ENCODE results near the gene EPB42.

EPB42 gene

DNA sequence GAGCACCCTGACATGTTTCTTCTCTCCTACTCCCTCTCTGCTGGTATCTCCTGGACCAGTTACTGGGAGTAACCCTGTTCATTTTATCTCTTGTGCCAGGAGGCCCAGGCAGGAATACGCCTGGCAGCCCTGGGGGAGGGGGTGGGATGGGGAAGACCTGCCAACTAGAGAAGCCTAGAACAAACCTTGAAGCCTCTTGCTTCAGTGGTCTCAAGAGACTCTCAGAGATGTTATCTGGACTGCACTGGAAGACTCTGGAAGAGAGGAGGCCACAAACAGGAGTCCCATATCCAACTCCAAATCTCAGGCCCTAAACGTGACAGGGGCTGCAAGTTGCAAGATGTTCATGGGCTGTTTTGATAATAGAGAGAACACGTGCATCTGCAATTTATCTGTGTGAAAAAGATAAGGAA, at the start of gene EPB42:
EPB42 (minus strand) TSS at position 28 of the 413 bp plus-strand sequence. CDS start 193 bp downstream, outside the sequence.
- no peak for DNase-seq (ENCODE audit: low spot score)

DNA sequence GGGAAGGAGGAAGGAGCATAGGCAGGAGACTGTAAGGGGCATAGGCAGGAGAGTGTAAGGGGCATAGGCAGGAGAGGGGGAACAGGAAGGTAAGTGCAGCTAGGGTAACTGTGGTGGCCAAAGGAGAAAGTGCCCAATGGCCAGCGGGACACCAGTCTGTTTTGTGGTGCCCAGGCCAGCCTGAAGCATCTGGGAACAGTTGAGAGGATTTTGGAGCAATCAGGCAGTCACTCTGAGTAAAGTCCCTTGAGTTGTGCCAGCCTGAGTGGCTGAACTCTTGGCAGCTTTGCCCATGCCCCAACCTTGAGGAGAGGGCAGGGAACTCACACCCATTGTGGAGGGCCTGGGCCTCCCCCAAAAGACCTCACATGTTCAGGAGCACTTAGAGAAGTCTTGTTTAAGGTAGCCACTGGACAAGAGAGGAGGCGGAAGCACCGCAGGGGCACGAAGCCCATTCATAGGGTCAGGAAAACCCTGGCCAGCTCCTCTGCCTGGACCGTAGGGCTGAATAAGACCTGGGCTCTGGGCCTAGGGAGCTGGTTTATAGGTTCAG, 49.4 kb upstream of the EPB42 start:
- no peak for DNase-seq (ENCODE audit: low spot score)

DNA sequence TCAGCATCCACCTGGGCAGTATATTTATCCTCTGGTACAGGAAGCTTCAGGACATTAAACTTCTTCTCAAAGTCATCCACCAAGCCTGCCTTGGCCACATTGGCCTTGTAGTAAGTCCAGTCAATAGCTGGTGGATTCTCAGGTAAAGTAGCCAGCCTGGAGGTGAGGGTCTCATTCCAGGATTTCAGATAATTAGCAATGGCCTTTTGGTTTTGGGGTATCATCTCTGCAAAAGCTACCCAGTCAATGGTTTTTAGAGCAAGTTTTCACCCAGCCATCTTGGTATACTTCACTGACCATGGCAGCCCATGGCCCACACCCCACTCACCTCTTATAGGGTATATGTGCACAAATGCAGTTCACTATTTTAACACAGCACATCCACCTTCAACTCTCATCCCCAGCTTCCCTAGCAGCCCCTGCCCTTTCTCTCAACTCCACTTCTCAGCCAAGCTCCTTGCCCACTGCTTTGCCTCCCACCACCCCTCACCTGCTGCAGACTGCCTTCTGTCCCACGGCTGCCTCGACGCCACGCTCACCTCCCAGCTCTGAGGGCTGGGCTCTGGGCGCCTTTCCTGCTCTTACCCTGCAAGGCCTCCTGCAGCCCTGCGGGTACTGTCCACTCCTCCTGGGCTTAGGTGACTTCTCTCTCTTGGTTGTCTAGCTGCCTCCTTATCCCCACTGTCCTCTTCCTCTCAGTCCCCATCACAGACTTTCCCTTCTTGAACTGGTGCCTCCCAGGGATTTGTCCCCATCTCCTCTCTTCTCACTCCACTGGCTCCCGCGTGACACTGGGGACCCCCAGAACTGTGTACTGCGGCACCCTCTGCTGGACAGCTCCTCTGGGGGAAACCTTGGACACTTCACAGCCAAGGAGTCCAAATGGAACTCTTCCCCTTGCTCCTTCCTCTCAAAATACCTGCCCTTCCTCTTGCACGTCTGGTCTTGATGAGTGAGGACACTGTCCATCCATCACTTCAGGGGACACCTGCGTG, 47.6 kb upstream of the EPB42 start:
- DNase-seq (ENCODE audit: low spot score), result no peak

DNA sequence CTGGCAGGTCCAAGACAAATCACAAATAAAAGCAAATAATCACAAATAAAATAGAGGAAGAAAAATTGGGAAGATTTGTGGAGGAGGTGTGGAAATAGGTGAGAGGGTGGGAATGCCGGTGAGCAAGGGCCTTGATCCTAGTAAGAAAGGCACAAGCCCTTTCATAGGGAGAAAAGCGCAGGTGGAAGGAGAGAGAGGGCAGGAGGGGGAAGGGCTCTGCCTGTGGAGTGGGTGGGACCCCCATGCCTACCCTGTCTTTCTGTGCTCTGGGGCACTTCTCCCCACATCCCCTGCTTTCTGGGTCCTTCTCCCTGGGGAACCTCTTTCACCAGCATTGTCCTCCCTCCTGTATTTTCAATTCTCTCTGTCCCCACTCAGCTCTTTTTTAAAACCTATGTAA, 46.6 kb upstream of the EPB42 start:
- DNase-seq (ENCODE audit: low spot score), result no peak

DNA sequence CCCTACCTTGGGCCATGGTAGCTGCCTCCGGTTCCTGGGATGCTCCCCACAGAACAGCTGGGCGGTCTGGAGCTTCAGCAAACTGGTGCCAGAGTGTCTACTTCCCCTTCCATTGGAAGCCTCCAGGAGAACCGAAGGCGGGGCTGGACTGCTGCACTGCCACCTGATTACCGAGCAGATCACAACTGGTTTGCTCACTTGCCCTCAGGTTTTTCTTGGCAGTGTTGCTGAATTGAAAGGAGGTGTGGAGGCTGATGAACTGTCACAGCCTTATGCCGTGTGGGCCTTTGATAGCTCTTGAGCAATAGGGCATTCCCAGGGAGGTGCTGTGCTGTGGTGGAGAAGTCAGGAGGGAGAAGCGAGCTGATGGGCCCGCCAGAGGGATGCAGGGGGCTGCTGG, 46.0 kb upstream of the EPB42 start, which contains the start of gene TGM5:
TGM5 (minus strand) TSS at position 95 of the 400 bp plus-strand sequence; CDS start at position 16, 79 bp downstream.
- no peak for DNase-seq (ENCODE audit: low spot score)

DNA sequence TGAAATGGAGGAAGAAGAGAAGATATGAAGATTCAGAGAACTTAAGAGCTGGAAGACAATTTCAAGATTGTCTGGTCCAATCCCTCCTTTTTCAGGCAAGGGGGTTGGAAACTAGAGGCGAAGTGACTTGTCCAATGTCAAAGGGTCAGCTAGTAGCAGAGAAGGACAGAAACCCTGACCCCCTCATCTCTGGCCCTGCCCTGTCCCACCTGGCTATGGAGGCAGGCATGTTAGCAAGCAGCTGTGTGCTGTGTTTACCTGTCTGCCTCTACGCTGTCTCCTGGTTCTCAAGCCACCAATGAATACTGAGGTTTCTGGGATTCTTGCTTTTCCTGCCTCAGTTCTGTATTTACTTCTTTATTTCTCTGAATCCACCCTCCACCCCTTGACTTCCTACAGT, 45.6 kb upstream of the EPB42 start:
- no peak for DNase-seq (ENCODE audit: low spot score)

DNA sequence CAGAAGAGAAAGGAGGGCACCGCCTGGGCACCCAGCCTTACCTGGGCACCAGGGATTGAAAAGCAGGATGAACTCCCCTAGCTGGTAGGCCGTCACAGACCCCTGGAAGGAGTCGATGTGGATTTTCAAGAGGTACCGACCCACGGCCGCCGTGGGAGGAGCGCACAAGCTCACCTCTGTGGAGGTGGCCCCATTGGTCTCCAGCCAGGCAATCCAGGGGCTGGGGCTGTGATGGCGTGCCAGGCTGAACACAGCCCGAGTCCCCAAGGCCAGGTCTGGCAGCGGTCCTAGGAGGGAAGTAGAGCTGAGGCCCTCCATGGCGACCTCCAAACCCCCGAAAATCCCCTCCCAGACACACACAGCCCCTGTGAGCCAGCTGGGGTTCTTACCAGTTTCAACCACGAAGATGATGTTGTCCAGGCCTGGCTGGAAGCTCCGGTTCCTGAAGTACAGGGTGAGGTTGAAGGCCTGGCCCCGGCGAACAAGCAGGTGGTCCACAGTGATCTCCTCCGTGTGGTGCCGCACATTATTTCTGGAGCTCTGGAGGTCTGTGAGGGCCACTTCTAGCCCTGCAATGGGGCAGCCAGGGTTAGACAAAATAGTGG, 39.3 kb upstream of the EPB42 start:
- no peak for DNase-seq (ENCODE audit: low spot score)

DNA sequence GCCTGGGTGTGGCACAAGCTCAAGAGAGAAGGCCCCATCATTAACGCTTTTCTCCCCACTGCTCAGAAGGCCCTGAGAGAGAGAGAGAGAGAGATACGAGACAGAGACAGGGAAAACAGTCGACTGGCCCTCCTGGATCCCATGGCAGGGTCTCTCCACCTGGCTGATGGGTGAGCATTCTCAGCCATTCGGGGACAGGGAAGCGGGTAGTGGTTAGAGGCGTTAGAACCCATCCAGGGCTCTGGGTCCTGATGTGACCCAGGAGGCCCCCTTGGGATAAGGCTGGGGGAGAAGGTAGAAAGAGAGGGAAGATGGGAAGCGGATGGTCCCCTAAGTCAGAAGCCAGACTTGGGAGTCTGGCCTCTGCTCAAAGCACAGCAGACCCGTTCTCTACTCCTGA, 38.0 kb upstream of the EPB42 start:
- no peak for DNase-seq (ENCODE audit: low spot score)

DNA sequence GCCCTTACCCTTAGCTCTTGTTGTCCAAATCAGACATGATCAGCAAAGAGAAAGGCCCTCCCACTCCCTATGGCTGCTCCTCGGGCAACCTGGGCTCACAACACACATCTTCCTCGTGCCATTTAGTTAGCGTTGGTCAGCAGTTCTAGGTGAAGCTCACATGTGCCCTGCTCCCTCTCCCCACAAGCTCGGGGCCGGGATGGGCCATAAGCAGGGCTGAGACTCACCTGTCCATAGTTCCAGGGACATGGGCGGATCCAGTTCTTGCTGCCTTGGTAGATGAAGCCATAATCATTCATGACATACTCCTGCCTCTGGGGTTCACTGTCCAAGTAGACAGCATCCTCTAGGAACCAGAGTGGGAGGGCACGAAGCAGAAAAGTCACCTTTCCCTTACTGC, 35.5 kb upstream of the EPB42 start:
- DNase-seq (ENCODE audit: low spot score), result no peak

DNA sequence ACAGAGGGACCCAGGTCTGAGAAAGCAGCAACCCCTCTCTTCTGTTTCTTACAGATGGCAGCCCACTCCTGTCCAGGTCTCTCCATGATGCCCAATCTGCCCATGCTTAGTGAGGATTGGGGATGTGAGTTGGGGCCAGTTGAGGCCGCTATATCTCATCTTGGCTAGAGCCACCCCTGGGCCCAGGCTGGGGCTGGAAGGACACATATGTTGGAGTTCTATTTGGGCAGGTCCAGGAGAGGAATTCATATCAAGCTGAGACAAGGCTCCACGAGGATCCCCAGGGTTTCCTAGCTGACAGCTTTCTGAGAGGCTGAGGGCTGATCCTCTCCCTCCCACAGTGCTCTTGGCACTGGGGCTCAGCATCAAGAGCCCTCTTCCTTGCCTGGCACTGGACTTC, 34.6 kb upstream of the EPB42 start:
- DNase-seq (ENCODE audit: low spot score), result no peak

DNA sequence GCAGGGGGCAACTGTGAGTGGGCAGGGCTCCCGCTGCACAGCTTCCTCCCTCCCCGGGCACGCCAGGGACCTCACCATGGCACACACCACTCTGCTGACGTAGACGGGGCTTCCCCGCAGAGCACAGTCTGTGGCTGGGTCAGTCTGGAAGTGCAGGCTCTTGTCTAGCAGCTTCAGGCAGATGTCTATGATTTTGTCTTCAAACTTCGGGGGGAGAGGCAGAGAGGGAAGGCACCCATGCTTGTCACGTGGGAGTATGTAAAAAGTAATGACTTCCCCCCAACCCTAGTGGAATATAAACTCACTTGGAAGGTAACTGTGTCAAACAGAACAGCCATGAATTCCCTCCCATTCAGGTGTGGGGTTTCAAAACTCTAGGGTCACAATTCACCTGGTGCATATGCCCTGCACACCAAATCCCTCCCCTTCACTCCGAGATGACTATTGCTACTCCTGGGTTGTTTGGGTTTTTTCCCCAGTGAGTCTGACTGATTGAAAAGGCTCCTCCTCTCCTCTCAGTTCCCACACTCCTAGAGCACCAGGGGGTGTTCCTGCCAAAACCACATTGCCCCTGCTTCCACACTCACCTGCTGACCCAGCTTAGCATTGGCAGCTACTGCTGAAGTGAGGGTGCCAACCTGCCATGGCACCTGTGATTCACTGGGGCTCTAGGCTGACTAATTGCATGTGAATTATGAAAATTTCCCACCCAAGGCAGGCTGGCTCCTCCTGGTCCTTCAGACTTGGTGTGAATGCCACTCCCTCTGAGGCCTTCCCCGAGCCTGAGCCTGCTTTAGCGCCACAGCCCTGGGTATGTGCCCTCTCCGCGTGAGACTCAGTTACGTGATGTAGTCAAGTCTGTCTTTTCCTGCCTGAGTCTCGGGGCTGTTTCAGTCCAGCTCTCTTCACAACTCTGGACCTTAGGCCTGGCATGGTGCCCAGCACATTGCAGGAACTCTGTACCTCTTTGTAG, 32.9 kb upstream of the EPB42 start:
- no peak for DNase-seq (ENCODE audit: low spot score)

DNA sequence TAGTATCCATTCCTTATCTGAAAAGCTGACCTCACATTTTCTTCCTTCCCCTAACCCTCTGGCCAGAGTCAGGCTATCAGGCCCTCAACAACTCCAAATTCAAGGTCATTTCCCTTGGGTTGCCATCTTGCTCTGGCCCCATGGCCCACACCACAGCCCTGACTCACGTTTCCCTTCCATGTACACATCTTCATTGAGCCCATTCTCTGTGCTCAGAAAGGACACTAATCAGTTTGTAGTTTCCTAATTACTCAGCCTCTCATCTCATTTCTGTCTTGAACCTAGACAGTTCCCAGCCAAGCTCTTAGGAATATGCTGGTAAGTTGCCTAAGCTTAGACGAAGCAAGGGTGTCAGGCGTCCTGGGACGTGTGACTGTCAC, 31.0 kb upstream of the EPB42 start:
- DNase-seq (ENCODE audit: low spot score), result no peak

DNA sequence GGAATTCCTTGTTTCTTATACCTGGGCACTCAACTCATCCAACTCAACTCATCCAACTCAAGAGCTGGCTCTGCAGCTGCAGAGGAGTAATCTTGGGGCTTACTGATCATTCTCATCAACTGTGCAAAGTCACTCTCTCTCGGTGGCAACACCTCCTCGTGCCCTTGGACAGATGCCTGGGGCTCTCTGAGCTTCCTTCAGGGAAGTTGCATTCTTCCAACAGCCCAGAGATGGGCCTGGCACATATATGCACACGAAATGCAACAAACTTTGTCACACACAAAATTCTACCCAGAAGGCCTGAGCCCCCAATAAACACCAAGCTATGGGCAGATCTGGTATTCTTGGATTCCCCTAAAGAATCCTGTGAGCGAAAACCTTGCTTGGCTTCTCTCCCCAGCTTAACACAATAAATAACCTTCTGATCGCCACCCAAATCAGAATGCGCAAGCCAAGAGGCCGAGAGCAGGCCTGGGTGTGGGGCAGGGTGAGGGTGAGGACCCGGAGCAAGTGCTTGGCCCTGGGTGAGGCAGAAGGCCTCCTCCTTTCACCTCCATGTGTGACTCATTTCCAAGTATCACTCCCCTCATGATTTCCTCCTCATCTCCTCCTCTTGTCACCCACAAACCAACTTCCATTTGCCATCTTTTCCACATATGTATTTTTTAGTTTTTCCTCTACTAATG, 30.5 kb upstream of the EPB42 start:
- DNase-seq (ENCODE audit: low spot score), result no peak

DNA sequence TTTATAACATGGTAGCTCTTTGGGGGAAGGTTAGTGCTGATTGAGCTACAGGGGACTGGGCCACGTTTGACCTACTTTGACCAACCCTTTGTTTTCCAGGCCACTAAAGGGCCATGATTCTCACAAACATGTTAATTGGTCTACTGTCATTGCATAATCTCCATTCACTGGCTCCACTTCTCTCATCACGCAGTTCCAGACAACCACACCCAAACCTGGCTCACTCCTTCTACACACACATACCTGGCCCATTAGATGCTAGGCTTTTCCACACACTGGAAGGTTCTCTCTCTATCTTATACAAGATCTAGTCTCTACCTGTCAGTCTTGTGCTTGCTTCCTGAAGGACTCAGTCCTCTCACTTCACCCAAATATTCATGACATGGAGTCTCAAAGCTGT, 30.0 kb upstream of the EPB42 start:
- no peak for DNase-seq (ENCODE audit: low spot score)

DNA sequence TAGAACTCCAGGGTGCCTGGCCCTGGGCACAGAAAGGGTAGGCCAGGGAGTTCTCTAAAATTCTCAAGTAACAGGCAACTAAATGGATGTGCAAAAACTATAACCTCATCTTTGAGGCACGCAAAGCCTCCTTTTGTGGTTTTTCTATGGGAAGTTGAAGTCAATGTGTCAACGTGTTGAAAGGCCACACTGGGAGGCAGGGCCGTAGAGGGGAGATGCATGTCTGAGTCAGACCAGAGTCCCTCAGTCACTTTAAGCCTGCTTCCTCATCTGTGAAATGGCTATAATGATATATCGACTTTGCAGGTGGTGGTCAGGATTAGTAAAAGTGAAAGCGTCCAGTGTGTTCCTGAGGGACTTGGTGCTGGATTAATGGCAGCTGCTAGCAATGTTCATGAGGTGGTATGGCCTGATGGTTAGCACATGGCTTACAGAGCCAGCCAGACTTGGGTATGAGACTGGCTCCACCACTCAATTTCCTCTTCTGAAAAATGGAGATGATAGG, 28.9 kb upstream of the EPB42 start:
- DNase-seq (ENCODE audit: low spot score), result peak; percentile 88

DNA sequence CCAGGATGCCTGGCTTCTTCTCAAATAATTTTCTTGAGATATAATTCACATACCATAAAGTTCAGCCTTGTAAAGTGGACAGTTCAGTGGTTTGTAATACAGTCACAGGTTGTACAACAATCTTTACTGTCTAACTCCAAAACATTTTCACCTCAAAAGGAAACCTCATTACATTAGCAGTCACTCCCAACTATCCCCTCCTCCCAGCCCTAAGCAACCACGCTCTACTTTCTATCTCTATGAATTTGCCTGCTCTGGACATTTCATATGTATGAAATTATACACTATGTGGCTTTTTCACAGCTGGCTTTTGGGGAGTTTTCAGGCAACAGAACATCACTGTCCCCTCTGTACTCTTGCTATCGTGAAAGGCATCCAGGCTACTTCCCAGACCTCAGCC, 28.4 kb upstream of the EPB42 start:
- no peak for DNase-seq (ENCODE audit: low spot score)

DNA sequence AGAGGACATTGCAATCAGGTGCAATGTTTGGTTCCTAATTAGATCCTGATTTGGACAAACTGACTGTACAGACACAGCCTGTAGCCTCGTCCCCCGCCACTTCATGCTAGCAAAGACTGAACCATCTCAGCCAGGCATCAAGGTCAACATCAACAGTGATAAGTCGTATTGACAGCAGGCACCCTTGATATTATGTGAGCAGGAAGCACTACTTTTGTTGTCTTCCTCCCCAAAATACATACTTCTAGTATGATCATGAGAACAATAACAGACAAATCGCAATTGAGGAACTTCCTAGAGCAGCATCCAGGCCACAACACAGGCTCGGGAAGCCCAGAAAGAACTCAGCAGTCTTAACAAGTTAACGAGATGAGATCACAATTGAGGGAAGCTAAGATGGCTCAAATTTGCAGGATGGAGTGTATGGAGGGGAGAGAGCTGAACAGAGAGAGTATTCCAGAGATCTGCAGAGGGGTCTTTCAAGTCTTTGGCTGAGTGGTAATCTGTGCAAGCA, 25.5 kb upstream of the EPB42 start:
- DNase-seq (ENCODE audit: low spot score), result no peak

DNA sequence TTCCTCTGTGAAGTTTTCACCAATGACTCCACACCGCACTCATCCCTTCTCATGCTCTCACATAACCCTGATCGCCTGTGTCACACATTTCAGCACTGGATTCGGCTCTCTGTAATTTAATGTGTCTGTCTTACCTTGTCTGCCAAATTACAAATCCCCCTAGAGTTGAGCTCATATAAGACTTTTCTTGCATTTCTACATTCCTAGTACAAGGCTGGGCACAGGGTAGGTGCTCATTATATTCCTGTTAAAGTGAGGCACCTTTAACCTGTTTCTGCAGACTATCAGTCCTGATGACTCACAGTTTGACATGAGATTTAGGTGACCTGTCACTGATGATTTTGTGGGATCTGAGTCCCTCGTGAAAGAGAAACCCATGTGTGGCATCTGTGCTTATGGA, 23.3 kb upstream of the EPB42 start:
- DNase-seq (ENCODE audit: low spot score), result no peak

DNA sequence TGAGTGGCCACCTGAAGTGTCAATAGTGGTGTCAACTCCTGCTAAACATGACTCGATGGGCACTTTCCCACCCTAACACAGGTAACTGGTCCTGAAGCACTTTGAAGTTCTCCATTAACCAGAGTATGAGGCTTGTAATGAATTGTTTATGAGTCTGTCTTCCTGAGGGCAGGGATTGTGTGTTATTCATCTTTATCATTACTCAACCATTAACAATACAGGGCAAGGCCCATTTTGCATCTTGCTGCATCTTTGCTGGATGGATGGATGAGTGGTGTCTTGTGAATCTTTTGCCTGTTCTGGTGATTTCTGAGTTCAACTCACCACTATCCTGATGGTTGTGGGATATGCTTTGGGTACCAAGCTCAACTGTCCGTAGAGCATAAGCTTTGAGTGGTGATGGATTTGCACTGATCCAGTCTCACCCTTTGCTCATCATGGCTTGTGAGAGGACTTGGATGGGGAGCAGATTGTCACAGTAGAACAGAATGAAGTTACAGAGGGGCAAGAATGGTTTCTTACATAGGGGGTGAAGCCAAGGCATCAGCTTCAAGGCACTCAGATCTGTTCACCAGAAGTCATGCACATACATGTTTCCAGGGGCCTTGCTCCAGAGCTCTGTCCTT, 22.3 kb upstream of the EPB42 start:
- no peak for DNase-seq (ENCODE audit: low spot score)

DNA sequence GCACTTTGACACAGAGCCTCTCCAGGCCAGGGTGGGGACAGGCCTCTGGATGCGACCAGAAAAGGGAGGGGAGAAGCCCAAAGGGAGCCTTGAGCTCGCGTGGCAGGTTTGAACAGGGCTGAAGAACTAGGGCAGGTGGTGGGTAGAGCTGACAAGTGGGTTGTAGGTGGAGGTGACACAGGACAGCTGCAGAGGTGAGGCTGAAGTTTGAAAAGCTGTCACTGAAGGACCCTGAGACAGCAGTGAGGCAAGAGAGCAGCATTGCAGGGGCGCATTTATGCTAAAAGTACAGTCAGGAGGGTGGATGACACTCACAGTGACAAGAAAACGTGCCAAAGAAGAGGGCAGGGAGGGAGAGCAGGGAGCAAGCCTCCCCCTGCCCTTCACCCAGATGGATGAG, 21.8 kb upstream of the EPB42 start:
- DNase-seq (ENCODE audit: low spot score), result no peak
